ENCODE results near the gene MEPCE.
A peak's percentile ranks its signal among the peaks of the same experiment; 100 is the strongest.
"Not testable (repeated sequence)": the region's sequence is repeated elsewhere in the genome, so short reads cannot be mapped to it uniquely, and the experiment has no call there.

MEPCE gene, protein sequence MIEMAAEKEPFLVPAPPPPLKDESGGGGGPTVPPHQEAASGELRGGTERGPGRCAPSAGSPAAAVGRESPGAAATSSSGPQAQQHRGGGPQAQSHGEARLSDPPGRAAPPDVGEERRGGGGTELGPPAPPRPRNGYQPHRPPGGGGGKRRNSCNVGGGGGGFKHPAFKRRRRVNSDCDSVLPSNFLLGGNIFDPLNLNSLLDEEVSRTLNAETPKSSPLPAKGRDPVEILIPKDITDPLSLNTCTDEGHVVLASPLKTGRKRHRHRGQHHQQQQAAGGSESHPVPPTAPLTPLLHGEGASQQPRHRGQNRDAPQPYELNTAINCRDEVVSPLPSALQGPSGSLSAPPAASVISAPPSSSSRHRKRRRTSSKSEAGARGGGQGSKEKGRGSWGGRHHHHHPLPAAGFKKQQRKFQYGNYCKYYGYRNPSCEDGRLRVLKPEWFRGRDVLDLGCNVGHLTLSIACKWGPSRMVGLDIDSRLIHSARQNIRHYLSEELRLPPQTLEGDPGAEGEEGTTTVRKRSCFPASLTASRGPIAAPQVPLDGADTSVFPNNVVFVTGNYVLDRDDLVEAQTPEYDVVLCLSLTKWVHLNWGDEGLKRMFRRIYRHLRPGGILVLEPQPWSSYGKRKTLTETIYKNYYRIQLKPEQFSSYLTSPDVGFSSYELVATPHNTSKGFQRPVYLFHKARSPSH

GRCh38 chr7:100429637-100430492 lies at the start of gene MEPCE:
TSS of gene MEPCE (plus strand) at chr7:100429831. CDS start at chr7:100430019, 188 bp downstream.
- FAIRE-seq: no peak
- DNase-seq (ENCODE audit: insufficient read length, low spot score): peak; percentile 91
- TF ChIP-seq POLR2A (IDR thresholded peaks at IDR 0.05; ENCODE audit: low read depth, low read length): peak; percentile 13; the same call in 1 of the 2 replicates

DNA sequence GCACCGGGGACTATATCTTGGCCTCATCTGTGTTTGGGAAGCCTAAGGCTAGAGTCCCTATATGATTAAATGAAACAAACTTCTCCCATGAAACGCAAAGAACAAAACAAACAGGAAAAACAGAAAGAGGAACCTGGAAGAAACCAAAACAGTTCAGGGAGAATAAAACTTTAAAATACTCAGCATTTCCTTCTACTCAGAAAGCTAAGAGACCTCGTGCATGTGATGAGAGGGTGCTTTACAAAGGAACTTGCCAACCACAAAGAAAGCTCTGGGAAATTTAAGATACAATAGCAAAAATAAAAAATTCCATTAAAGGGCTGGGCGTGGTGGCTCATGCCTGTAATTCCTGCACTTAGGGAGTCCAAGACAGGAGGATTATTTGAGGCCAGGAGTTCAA lies 49.4 kb upstream of the MEPCE start:
- DNase-seq (ENCODE audit: insufficient read length, low spot score) (no peak), FAIRE-seq (no peak)
- no peak for TF ChIP-seq POLR2A (IDR thresholded peaks at IDR 0.05; ENCODE audit: low read depth, low read length)

GRCh38 chr7:100381531-100382233 lies 47.9 kb upstream of the MEPCE start:
- FAIRE-seq; DNase-seq (ENCODE audit: insufficient read length, low spot score): not testable (repeated sequence)

DNA sequence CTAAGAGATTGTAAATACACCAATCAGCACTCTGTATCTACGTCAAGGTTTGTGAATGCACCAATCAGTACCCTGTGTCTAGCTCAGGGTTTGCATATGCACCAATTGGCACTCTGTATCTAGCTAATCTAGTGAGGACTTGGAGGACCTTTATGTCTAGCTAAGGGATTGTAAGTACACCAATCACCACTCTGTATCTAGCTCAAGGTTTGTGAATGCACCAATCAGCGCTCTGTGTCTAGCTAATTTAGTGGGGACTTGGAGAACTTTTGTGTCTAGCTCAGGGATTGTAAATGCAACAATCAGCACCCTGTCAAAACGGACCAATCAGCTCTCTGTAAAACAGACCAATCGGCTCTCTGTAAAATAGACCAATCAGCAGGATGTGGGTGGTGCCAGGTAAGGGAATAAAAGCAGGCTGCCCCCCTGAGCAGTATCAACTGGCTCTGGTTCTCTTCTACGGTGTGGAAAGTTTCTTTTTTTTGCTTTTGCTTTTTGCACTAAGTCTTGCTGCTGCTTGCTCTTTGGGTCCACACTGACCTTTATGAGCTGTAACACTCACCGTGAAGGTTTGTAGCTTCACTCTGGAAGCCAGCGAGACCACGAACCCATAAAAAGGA lies 47.3 kb upstream of the MEPCE start:
- FAIRE-seq; DNase-seq (ENCODE audit: insufficient read length, low spot score): not testable (repeated sequence)

DNA sequence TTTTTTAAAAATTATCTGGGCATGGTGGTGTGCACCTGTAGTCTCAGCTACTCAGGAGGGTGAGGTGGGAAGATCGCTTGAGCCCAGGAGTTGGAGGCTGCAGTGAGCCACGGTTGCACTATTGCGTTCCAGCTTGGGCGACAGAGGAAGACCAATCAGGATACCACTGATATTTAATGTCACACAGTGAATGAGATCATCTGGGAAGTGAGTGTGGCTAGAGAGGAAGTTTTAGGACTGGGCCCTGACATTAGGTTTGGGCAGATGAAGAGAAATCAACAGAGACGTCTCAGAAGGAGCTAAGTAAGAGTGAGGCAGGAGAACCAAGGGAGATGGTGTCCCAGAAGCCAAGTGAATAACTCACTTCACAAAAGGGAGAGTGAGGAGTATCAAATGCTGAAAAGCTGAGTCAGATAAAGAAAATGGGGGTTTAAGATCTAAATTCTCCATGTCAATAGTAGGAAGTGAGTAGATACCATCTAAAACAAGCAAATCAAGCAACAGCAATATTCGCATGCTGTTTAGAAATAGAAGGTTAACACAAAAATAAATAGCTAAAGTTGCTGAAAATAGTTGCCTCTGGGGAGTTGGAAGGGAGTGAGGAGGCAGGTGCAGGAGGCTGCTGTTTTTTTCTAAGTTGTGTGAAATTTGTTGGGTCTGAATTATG lies 44.9 kb upstream of the MEPCE start:
- no peak for FAIRE-seq
- no peak for TF ChIP-seq POLR2A (IDR thresholded peaks at IDR 0.05; ENCODE audit: low read depth, low read length)
- DNase-seq (ENCODE audit: insufficient read length, low spot score): no peak

GRCh38 chr7:100386940-100387339 lies 42.7 kb upstream of the MEPCE start:
- DNase-seq (ENCODE audit: insufficient read length, low spot score) (no peak), FAIRE-seq (no peak)
- TF ChIP-seq POLR2A (IDR thresholded peaks at IDR 0.05; ENCODE audit: low read depth, low read length): no peak

DNA sequence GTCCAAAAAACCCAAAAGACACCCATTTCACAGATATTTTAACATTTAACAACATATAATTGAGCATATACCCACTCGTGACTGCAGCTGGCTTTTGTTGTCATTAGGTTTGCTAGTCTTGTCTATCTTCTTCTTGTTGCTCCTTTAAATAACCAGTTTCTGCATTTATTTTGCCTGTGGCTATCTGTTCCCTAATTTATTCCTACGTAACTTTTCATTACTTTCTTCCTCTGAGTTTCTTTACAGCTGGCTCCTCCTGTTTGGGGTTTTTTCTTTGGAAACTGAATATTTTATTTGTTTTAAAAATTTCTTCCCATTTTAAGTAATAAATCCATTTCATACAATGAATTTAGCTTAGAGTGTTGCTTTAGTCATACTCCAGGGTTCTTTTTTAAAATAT lies 41.9 kb upstream of the MEPCE start:
- no peak for TF ChIP-seq POLR2A (IDR thresholded peaks at IDR 0.05; ENCODE audit: low read depth, low read length)
- no peak for DNase-seq (ENCODE audit: insufficient read length, low spot score)
- no peak for FAIRE-seq

DNA sequence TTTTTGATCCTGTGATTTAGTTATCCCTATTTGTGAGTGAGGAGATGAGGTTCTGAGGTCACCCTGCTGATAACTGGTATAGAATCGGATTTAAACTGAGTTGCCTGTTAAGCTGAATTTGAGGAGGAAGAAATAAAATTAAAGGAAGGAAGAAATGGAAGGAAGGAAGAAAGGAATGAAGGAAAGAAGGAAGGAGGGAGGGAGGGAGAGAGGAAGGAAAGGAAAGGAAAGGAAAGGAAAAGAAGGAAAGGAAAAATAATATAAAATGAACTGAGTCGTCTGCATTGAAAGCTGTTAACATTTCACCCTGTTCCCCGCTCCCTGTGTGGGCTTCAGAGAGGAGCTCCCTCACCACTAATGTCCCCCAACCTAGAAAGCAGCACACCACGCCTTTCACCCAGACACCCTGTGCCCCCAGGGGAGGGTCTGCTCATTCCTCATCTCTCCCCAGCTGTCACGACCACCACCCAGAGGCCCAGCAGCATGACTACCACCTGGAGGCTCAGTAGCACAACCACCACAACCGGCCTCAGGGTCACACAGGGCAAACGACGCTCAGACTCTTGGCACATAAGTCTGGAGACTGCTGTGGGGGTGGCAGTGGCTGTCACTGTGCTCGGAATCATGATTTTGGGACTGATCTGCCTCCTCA lies 40.1 kb upstream of the MEPCE start:
- TF ChIP-seq POLR2A (IDR thresholded peaks at IDR 0.05; ENCODE audit: low read depth, low read length): no peak
- no peak for DNase-seq (ENCODE audit: insufficient read length, low spot score)
- no peak for FAIRE-seq

- no peak for DNase-seq (ENCODE audit: insufficient read length, low spot score)
- no peak for FAIRE-seq
- TF ChIP-seq POLR2A (IDR thresholded peaks at IDR 0.05; ENCODE audit: low read depth, low read length): no peak
Measured at GRCh38 chr7:100390286-100391009, 39.2 kb upstream of the MEPCE start.

DNA sequence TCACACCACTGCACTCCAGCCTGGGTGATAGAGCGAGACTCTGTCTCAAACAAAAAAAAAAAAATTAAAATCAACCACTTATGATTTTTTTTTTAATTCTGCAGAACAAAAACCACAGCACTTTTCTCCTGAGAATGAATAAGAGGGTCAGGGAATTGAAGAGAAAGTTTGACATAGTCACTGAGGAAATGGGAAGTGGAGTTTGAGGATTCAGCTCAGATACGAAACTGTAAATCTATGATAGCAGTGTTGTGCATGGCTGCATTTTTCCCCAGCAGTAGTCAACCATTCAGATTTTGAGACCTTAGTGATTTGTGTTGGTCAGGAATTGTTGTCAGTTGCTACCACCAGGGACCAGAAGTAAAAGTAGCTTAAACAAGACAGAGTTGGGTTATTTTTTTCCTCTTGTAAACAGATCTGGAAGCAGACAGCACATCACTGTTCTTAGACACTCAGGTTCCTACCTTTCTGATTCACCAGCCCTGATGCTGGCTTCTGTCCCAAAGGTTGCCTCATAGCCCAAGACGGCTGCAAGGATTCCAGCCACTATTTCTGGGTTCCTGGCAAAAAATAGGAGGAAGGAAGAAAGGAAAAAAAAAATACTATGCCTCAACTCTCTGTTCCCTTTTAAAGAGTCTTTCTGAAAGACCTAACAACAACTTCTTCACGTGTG lies 36.3 kb upstream of the MEPCE start:
- FAIRE-seq (no peak), DNase-seq (ENCODE audit: insufficient read length, low spot score) (no peak)
- no peak for TF ChIP-seq POLR2A (IDR thresholded peaks at IDR 0.05; ENCODE audit: low read depth, low read length)

- no peak for TF ChIP-seq POLR2A (IDR thresholded peaks at IDR 0.05; ENCODE audit: low read depth, low read length)
- FAIRE-seq (no peak), DNase-seq (ENCODE audit: insufficient read length, low spot score) (no peak)
Measured at GRCh38 chr7:100394077-100394476, 35.6 kb upstream of the MEPCE start.
